Measurements from ENCODE around the gene PFN3. TPM values are rescaled to one million over a fixed set of nuclear protein-coding genes. Genes with fewer than 3 reads are reported as not detected.

PFN3 gene
- total and polyA plus RNA-seq, 2 experiments from 2014 or later: 1.9 to 2.0 TPM

- no peak for TF ChIP-seq ZNF462 (CRISPR knock-in tag; IDR thresholded peaks at IDR 0.05)
- TF ChIP-seq, protein P1, sequence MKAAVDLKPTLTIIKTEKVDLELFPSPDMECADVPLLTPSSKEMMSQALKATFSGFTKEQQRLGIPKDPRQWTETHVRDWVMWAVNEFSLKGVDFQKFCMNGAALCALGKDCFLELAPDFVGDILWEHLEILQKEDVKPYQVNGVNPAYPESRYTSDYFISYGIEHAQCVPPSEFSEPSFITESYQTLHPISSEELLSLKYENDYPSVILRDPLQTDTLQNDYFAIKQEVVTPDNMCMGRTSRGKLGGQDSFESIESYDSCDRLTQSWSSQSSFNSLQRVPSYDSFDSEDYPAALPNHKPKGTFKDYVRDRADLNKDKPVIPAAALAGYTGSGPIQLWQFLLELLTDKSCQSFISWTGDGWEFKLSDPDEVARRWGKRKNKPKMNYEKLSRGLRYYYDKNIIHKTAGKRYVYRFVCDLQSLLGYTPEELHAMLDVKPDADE (IDR thresholded peaks at IDR 0.05): no peak
- no peak for TF ChIP-seq POLR2AphosphoS5 (IDR thresholded peaks at IDR 0.05; ENCODE audit: low read depth)
- TF ChIP-seq ZNF331 (CRISPR knock-in tag; IDR thresholded peaks at IDR 0.05; ENCODE audit: low read depth): no peak
- TF ChIP-seq STAT1 (IDR thresholded peaks at IDR 0.05; ENCODE audit: unreplicated experiment): no peak
- no peak for TF ChIP-seq EZH2 (IDR thresholded peaks at IDR 0.05; ENCODE audit: low read depth, unreplicated experiment)
- TF ChIP-seq JUNB (IDR thresholded peaks at IDR 0.05; ENCODE audit: unreplicated experiment): no peak
Measured at GRCh38 chr5:177383181-177383580, 17.3 kb downstream of the PFN3 start (continued).

GRCh38 chr5:177382423-177383029 is 17.9 kb downstream of the PFN3 start:
- Histone ChIP-seq H3K79me2 (replicated peaks; ENCODE audit: insufficient read depth) (no peaks in the 10 kb centered on the region), H3K27ac (ENCODE audit: low read depth) (no peak overlapping the region), H3K9me2 (ENCODE audit: insufficient read depth) (no peaks in the 10 kb centered on the region), H4K20me1 (replicated peaks; ENCODE audit: insufficient read depth) (no peaks in the 10 kb centered on the region), H3K27me3 (ENCODE audit: insufficient read depth) (no peaks in the 10 kb centered on the region), H3K4me3 (no peak overlapping the region), H3K4me2 (no peak overlapping the region), H3F3A (replicated peaks; ENCODE audit: low read depth) (no peaks in the 10 kb centered on the region), H3K36me3 (ENCODE audit: insufficient read depth) (no peaks in the 10 kb centered on the region), H3K4me1 (ENCODE audit: insufficient read depth) (no peaks in the 10 kb centered on the region), H2AFZ (no peak overlapping the region; the same call in 1 of the 2 replicates)
- no peak overlapping the region; the same call in 2 of the 3 replicates for H3K4me3 Mint-ChIP-seq
- TF ChIP-seq NANOG (IDR thresholded peaks at IDR 0.05; ENCODE audit: borderline replicate concordance): no peak
- TF ChIP-seq, protein P2, sequence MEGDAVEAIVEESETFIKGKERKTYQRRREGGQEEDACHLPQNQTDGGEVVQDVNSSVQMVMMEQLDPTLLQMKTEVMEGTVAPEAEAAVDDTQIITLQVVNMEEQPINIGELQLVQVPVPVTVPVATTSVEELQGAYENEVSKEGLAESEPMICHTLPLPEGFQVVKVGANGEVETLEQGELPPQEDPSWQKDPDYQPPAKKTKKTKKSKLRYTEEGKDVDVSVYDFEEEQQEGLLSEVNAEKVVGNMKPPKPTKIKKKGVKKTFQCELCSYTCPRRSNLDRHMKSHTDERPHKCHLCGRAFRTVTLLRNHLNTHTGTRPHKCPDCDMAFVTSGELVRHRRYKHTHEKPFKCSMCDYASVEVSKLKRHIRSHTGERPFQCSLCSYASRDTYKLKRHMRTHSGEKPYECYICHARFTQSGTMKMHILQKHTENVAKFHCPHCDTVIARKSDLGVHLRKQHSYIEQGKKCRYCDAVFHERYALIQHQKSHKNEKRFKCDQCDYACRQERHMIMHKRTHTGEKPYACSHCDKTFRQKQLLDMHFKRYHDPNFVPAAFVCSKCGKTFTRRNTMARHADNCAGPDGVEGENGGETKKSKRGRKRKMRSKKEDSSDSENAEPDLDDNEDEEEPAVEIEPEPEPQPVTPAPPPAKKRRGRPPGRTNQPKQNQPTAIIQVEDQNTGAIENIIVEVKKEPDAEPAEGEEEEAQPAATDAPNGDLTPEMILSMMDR (conservative IDR thresholded peaks at IDR 0.05; ENCODE audit: low read depth in 2 of 2): peak; percentile 22 to 68; a peak in 2 of 4 replicates
- no peaks in the 10 kb centered on the region for H3K36me3 Mint-ChIP-seq (ENCODE audit: low read depth)
- no peak overlapping the region for H3K27ac Mint-ChIP-seq
- H3K27me3 Mint-ChIP-seq (ENCODE audit: insufficient read depth, low read depth, poor library complexity): peaks cover 19% of the 10 kb centered on the region
- ATAC-seq: peak; percentile 77
- DNase-seq (ENCODE audit: low spot score): peak; percentile 80
- no peaks in the 10 kb centered on the region for H3K9me3 Mint-ChIP-seq
- peaks cover 9% of the 10 kb centered on the region for H3K4me1 Mint-ChIP-seq

All from GM23338 (cell line).